HG03095 (cell line): ENCODE measurements around the gene HIGD1A.

Experiments used
- ATAC-seq: cut with Tn5 transposase; IDR thresholded peaks from one replicate; pipeline ENCODE4 v1.9.1; 2021; ENCODE audit warnings: moderate library complexity; ENCODE audit not compliant: unreplicated experiment

Gene HIGD1A

GRCh38 chr3:42762046-42762724, 42.1 kb downstream of the HIGD1A start:
- ATAC-seq = no peak

GRCh38 chr3:42758126-42758525, 46.2 kb downstream of the HIGD1A start:
- ATAC-seq = no peak

- no peak for ATAC-seq
Observed at GRCh38 chr3:42756681-42757213, 47.5 kb downstream of the HIGD1A start.

GRCh38 chr3:42755681-42756578, 48.4 kb downstream of the HIGD1A start:
- no peak for ATAC-seq

- no peak for ATAC-seq
Observed at GRCh38 chr3:42753757-42754156, 50.5 kb downstream of the HIGD1A start.

GRCh38 chr3:42752961-42753360, 51.3 kb downstream of the HIGD1A start:
- no peak for ATAC-seq

- no peak for ATAC-seq
Observed at GRCh38 chr3:42752441-42752840, 51.8 kb downstream of the HIGD1A start.

- no peak for ATAC-seq
Observed at GRCh38 chr3:42751609-42752008, 52.7 kb downstream of the HIGD1A start.

GRCh38 chr3:42750834-42751233, 53.5 kb downstream of the HIGD1A start:
- no peak for ATAC-seq

- ATAC-seq = no peak
Observed at GRCh38 chr3:42749753-42750231, 54.5 kb downstream of the HIGD1A start.

- no peak for ATAC-seq
Observed at GRCh38 chr3:42749025-42749752, 55.1 kb downstream of the HIGD1A start.

GRCh38 chr3:42747581-42747980, 56.7 kb downstream of the HIGD1A start:
- no peak for ATAC-seq

GRCh38 chr3:42746455-42747450, 57.5 kb downstream of the HIGD1A start:
- no peak for ATAC-seq

GRCh38 chr3:42745776-42746454, 58.4 kb downstream of the HIGD1A start:
- ATAC-seq = no peak

GRCh38 chr3:42745291-42745745, 59.0 kb downstream of the HIGD1A start:
- no peak for ATAC-seq

- no peak for ATAC-seq
Observed at GRCh38 chr3:42743204-42743995, 60.9 kb downstream of the HIGD1A start.

- ATAC-seq = no peak
Observed at GRCh38 chr3:42742688-42743087, 61.6 kb downstream of the HIGD1A start.

- no peak for ATAC-seq
Observed at GRCh38 chr3:42742259-42742658, 62.0 kb downstream of the HIGD1A start.
